GM19455 (cell line): ENCODE results near the gene KIF26B.

Experiments used
- ATAC-seq: cut with Tn5 transposase; IDR thresholded peaks from one replicate; pipeline ENCODE4 v1.9.1; 2021; ENCODE audit not compliant: unreplicated experiment

The KIF26B gene

DNA sequence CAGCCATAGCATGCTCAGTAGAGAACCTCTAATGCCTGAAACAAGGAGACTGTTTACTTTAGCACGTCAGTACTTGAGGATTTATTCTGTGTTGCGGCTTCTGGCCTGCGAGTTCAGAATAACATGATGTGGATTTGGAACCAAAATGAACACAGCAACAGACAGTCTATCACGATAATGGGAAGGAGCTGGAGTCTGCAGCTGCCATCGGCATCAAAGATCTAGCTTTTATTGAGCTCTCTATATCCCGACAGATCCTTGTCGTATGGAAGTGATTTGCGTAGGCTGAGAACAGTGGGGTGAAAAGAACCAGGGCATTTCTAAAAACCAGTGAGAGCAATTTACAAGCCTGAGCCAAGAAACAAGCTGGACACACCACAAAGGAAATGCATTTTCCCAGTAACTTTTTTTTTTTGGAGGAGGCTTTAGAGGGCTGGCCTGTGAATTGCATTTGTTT, 294.2 kb downstream of the KIF26B start:
- no peak for ATAC-seq

DNA sequence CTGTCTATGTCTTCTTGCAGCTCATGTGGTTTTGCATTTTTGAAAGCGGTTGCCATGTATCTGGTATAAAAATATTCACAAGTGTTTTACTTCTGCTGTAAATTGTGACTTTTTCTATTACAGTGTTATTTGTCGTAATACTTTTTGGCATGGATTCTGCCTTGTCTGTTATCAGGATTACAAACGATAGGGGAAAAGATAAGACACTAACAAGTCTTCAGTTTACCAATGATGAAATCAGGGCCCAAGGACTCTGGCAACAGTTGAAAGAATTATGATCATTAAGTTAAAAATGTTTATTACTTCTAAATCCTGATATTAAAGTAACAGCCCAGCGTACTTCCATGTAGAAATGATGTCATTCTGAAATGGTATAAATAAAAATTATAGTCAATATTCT, 298.8 kb downstream of the KIF26B start:
- no peak for ATAC-seq

DNA sequence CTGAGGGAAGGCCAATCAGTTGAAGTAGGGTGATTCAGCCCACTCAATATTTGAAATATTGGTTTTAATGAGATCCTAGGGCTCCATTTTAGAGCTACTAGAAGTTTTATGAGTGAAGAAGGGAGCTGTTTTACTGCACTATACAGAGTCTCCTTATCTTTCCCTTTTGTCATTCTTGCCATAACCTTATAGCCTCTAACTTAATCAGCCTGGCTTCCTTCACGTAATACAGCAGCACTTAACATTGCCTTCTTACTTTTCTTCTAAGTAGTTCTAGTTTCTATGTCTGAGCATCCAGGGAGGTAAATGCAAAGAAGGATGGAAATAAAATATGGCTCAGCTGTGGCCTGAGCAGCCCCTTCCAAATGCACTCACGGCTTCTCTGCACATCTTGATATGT, 299.3 kb downstream of the KIF26B start:
- ATAC-seq: no peak

DNA sequence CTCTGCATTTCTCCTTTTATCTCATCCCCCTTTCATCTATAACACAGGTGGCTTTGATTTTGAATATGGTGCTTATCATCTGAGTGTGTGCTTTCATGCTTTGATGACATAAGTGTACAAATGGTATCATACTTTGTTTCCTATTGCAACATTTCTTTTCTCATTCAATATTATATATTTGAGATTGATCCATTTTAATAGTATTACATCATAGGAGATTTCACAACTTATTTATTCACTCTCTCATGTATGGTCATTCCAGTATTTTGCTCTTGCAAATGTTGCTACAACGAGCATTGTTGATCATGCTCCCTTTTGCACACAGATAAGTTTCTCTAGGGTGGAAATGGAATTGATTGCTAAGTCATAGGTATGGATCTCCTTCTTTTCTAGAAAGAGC, 302.8 kb downstream of the KIF26B start:
- no peak for ATAC-seq

DNA sequence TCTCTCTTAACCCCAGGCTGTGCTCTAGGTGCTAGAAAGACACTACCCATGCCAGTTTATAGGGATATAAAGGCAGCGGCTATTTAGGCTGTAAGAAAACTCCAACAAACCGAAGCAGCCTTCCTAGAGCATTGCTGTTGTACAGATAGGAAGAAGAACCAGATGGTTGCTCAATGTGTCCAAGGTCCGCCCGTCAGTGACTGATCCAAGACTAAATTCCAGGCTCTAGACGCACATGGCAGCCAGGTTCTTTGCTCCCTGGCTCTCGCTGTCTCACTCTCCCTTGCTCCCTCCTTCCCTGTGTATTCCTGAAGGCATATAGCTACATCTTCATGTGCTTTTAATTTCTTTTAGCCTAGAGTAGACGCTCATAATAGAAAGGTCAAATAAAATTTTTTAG, 303.4 kb downstream of the KIF26B start:
- no peak for ATAC-seq

DNA sequence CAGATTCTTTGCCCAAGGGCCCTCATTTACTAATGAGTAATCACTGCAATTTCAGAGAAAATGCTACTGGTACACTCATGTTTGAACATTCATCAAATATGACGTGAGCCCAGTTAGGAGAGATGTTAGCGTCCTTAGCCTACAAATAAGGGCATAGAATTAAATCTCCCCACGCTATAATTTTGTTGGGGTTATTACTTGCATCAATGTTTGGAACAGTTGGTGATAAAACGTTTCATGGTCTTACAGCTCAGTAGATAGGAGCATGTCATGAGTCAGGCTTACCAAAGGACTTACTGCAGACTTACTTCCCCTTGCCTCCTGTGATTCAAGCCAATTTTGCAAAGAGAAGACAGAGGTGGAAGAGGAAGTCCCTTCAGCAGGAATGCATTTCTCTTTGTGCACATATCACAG, 304.0 kb downstream of the KIF26B start:
- no peak for ATAC-seq

DNA sequence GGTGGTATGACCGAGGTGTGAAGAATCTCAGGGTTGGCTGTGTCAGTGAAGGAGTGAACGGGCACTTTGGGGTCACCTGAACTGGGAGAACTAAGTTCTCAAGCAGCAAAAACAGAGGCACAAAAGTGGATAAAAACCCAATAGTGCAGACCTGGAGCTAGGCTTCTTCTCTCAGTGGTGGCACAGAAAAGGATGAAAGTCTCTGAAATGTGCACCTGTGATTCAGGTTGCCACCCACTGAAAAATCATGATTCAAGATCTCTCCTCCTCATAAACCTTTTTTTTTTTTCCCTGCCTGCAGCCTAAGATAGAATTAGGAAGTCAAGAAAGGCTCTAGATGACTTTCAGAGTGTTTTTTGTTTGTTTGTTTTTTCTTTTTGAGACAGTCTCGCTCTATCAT, 304.8 kb downstream of the KIF26B start:
- no peak for ATAC-seq

DNA sequence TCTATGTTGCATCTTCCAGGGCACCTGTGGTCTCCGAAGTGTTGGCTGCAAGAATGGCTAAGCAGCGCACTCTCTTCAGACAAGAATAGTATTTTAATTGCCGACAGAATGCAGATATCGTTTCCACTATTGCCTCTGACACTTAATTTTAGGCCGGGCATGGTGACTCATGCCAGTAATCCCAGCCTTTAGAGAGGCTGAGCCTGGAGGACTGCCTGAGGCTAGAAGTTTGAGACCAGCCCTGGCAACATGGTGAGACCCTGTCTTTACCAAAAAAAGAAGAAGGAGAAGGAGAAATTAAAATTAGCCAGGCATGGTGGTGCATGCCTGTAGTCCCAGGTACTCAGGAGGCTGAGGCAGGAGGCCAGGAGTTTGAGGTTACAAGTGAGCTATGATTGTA, 306.9 kb downstream of the KIF26B start:
- ATAC-seq: no peak

DNA sequence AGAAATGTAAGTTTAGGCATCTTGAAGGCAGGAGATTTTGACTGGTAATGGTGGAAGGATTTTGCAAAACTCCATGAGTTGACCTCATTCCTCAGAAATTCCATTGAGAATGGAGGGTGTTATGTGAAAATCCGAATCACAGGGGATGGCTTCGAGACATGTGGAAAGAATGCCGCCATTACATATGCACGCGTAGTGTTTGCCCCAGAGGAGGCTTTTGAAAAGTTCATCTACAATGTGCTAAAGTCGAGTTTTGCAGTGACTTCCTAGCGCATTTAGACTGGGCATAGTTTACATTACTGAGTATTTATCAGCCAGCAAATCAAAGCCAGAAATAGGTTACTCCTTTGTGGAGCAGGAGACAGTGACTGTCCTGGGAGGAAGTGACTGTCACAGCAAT, 307.4 kb downstream of the KIF26B start:
- no peak for ATAC-seq

DNA sequence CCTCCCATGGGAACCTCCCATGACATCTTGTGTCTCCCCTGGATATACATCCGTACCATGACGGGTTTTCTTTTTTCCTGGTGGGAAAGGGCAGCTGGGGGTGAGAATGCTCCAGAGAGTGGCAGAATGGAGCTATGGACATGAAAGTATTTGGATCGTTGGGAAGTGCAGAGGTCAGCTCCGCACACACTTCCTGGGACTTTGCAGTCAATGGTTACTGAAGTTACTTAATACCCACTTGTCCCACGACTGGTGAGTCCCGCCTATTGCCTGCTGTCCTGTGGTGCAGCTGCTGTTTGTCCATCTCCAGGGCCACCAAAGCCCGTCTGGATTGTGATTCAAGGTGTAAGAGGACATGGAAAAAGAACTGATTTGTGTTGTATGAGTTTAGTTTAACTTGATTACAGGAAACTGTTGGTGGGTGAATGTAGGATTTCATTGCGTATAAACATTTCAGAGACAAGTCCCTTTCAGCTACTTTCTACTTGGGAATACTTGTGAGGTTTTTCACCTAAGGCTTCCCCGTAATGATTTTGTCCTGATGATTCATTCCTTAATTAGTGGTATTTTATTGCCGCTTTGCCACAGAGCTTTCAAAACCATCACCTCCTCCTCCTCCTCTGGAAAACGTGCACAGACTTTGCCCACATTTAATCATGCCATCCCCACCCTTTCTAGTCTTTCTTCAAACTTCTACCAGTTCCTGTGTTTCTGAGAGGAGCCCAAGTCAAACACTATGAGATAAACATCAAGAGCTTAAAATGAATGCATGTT, 308.8 kb downstream of the KIF26B start:
- ATAC-seq: no peak

DNA sequence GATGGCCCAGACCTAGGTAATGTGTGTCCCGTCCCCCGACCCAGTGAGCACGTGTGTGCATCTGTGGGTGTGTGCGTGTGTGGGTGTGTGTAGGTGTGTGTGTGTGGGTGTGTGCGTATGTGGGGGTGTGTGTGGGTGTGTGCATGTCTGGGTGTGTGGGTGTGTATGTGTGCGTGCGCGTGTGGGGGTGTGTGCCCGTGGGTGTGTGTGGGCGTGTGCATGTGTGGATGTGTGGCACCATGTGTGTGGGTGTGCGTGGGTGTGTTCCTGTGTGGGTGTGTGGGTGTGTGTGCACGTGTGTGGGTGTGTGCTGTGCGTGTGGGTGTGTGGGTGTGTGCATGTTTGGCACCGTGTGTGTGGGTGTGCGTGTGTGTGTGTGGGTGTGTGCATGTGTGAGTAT, 309.5 kb downstream of the KIF26B start:
- no peak for ATAC-seq

DNA sequence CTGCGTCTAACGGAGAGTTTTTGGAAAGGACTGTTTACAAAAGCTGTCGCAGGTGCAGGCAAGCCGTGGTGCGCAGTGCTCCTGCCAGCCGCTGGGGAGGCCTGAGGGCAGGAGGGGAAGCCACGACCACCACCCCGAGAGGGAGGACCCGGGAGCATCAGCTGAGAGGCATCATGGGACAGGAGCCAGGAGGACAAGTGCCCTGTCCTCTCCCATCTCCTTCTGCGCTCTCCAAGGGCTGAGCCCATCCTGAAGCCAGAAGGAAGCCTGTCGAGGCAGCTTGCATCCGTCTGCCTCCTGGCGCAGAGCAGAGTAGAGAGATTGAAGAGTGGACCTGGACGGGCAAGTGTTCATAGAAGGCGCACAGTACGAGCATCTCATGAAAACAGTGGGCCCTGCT, 310.9 kb downstream of the KIF26B start:
- ATAC-seq: no peak

DNA sequence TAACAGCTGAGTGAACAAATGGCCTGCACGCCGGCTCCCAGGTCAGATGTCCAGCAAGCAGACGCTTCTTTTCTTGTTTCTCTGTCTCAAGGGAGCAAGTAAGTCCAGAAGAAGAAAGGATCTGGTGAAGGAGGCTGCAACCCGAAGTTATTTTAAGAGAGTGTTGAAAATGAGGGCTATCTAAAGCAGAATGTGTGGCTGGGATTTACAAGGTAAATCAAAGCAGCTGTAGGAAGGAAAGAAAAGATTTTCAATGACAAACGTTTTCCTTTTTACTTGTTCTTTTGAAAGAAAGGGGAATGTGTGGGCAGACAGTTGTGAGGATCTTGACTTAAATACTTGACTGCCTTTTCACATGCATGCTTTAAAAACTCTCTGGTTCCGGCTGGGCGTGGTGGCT, 311.5 kb downstream of the KIF26B start:
- no peak for ATAC-seq

DNA sequence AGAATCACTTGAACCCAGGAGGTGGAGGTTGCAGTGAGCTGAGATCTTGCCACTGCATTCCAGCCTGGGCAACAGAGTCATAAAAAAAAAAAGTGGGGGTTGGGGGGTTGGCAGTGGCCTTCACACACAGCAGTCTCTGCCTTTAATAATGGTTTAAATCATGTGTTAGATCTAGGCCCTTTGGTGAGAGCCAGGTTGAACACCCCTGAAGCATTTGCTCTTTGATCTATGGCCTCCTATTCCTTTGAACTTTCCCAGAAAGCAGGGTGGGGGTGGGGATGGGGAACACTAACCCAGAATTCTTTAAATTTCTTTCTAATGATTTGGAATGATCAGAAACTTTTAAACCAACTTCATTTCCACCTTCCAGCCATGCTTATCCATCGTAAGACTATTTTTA, 313.0 kb downstream of the KIF26B start:
- ATAC-seq: no peak

DNA sequence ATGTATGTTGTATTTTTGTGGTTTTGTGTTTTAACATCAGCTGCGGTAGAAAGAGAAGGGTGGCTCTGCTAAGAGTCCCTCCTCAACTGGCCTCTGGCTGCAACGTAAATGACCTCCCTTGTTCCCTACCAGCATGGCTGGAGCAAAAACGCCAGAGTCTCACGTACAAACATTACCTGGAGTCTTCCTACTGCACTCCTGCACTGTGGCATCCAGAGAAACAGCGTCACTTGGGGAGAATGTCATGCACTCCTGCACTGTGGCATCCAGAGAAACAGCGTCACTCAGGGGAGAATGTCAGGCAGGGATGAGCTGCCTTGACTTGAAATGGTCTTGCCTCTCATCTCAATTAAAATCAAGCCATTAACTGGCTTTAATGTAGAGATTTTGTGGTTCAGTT, 314.2 kb downstream of the KIF26B start:
- ATAC-seq: no peak

DNA sequence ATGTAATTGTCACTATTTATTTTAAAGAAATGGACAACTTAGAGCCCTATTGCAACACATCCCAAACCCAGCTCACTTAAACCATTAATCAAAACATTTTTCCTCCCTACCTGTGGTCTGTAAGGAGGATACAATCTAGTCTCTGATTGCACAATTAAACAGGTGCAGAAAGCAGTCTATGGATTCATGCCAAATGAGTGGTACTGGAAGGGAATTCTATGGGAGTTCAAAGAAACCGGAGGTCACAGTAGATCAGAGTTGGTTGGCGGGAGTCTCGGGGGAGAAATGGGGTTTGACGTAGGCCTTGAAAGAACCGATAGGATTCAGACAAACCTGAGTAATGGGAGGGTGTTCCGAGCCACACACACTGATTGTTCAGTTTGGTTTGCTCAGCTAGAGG, 314.9 kb downstream of the KIF26B start:
- ATAC-seq: no peak

DNA sequence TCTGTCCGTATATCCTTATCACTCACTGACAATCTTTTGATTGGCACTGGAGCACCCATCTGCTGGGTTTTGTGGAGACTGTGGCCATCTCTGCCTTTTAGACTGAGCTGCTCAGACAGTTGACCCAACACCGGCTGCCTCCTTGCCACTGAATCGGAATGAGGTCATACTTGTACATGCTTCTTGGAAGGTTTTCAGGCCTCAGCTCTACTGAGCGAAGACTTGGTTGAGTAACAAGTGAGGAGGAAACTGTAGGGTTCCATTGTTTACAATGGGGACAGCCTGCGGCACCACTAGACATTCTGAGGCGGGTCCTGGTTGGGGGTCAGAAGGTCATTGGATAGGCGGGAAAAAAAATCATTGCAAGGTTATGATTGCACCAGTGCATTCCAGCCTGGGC, 320.3 kb downstream of the KIF26B start:
- no peak for ATAC-seq

DNA sequence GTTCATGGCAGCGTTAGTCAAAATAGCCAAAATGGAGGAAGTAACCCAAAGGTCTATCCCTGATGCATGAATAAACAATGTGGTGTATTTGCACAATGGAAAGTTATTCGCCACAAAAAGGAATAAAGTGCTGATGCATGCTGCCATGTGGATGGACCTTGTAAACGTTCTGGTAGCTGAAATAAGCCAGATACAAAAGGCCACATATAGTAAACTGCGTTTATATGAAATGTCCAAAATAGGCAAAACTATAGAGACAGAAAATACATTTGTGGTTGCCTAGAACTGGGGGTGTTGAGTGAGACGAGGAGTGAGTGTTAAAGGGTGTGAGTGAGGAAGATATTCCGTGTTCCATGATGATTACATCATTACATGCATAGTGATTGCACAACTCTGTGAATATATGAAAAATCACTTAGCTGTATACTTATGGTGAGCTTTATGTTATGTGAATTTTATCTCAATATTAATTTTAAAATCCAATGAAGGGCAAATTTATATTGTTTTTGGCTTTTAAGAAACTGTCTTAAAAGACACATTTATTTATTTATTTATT, 321.3 kb downstream of the KIF26B start:
- ATAC-seq: no peak

DNA sequence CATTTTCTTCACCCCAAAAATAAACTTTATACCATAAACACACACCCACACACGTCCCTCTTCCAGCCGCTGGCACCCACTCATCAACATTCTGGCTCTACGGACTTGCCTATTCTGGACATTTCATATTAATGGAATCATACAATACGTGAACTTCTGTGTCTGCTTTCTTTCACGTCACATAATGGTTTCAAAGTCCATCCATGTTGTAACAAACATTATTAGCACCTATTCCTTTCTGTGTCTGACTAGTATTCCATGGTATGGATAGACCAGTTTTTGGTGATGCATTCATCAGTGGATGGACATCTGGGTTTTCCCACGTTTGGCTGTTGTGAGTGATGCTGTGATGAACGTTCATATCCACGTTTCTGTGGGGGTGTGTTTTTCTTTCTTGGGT, 323.2 kb downstream of the KIF26B start:
- ATAC-seq: no peak

DNA sequence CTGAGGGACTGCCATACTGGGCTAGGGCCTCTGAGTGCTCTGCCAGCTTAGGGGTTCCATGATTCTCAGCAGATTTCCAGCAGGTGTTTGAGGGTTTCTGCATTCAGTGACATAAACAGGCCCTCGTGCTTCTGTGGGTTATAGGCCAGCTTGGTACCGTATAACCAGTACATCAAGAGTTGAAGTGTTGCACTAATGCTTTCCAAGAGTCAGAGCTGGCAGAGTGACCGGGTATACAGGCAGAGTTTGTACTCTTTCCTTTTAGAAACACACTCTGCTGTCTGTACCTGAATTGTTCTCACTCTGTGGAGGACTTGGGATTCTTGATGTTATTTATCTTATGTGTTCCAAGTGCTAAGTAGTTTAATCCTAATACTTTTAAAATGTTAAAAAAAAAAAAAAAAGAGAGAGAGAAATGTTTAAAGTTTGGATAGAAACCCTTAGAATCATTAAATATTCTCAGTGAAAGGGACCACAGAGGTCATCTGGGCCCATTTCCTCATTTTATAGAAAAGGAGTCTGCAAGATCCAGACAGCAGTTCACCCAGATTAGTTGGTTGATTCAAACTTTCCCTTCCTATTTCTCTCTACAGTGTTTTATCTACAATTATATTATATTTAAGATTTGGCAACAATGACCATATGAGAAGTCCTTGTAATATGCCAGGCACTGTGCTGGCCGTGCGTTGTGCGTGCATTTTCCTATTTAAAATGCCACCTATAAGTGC, 325.8 kb downstream of the KIF26B start:
- ATAC-seq: no peak

DNA sequence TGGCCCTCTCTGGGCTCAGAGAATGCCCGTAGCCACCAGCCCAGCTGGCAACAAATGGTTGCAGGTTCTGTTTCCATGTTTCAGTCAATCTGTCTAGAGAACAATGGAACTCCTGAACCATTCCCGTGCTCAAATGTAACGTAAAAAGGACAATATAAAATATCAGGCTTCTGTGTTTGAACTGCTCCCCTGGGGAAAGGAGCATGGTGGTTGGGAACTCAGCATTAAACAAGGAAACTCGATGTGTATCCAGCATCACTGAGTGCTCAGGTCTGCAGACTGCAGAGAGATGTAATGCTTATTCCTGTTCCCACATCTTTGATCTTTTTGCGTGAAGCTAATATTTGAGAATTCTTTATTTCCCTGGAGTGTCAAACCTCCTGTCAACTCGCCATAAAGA, 326.5 kb downstream of the KIF26B start:
- no peak for ATAC-seq

DNA sequence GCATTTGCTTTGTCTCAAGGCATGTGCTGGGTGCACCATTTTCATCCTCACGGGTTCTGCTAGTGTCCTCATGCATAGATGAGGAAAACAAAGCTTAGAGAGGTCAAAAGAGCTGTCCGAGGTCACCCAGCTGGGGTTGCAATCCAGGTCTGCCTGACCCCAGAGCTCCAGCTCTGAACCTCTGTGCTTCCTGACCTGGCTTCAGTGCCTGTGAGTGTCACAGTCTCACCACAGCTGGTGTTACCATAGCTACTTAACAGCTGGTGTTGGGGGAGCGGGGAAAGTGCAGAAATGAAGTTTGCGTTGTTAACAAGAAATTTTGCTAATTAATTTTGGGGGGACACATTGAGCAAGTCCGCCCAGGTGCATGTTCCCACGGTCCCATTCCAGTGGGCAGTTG, 328.5 kb downstream of the KIF26B start:
- ATAC-seq: no peak
